Right hindlimb (tissue), 1 donor: ENCODE data around the gene UMAD1.
"Not testable (repeated sequence)": the region's sequence is repeated elsewhere in the genome, so short reads cannot be mapped to it uniquely, and the experiment has no call there.

ENCODE experiments used
- DNase-seq: peaks from one replicate; pipeline ENCODE4 v3.0.0-alpha.2; 2018

Gene UMAD1

DNA sequence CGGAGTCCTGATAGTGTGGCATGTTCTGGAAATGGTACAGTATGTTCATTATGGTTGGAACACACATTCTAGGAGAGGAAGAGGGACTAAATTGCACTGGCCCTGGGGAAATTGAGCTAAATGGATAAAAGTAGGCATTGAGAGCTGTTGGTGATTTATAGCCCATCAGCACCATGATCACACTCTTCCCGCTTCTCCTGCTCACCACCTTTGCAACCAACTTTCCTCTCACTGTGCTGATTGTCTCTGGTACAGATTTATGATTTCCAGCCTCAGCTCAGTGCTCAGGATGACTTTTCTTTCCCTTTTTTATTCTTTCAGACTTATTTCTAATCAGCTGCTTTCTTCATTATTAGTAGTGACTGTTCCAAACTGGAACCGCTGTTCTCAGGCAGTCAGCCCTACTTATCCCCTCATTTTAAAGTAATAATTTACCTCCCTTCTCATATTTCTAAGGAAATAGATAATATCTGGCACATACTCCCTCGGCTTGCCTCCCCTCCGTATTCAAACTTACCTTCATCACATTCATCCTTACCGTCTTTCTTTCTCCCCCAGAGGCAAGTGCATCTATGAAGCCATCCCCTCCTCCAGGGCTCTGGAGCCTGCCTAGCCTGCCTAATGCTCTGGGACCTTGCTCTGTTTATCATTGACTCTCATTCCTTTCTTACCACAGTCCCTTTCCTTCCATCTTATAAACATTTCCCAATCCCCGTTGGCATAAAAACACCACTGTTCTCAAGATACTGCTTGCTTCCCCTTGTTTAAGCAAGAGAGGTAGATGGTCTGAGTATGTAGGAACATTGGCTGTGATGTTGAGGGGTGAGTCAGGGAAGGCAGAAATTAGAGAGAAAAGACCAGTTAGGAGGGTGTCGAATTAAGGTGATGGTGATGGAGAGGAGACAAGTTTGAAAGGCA, 129.4 kb downstream of the UMAD1 start:
- DNase-seq: no peak

DNA sequence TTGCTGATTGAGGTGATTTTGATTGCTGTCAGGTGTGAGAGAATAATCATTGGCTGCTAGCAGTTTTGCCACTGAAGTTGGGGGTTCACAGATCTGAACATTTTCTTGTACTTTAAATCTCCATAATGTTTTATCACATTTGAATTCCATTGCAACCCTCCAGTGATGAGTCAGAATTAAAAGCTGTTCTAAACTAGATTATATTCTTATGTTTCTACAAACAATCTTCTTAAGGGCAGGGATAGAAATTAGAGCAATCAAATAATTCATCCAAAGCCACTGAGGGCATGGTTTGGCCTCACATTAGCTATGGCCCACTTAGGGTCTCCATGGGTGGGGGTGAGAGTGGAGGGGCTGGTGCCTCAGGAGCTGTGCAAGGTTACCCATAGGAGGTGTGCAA, 130.9 kb downstream of the UMAD1 start:
- no peak for DNase-seq

DNA sequence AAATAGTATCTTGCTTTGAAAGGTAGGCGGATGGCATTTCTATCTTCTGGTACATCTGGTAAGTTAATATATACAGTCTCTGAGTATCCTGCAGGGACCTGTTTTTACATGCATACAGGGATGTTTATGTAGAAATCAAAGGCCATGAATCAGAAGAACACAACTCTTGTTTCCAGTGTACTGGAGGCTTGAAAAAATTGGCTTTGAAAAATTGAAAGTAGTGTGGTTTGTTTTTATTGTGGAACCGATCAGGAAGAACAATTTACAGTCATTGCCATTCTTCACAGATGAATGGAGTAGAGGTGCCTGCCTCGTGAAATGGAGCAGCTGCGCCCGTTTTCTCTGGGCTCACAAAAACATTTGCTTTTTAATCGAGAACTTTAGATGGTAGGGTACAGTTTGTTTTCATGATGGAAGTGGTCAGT, 131.9 kb downstream of the UMAD1 start:
- DNase-seq: no peak

DNA sequence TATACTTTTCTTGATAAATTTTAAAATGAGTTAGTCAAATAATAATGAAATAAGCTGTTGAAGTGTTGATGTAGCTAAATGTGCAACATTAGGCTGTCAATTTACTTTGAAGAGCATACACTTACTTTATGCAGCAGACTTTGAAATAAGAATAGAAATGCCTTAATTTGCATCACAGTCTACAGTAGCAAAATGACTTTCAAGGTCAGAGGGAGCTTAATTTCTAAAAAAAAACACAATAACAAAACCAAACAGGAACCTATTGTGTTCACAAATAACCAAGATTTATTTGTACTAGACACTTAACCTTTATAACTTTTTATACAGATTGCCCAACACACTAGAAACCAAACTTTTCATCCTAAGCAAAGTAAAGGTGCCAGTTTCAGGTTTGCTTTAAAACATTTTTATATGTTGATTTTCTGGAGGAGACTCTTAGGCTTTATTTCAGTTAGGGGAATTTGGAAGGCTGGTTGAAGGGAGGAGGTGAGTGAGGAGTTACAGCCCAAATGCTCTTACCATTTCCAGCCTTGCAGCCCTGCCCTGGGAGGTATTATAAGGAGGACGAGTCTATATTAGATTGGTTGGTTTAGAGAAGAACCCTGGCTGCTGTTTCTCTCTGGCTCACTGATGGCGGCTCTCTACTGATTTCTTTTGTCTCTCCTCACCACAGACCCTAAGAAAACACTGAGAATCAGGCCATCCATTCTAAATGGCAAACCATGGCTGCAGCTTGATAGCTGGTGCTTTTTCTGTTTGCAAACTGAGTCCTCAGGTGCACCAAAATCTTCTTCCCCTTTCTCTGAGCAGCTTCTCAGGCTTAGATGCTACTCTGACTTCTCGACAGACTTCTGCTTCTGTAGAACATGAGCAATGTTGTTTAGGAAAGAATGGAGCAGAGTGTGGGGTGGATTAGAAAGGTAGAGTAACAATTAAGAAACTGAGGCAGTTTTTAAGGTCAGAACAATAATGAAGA, 133.1 kb downstream of the UMAD1 start:
- DNase-seq: no peak

DNA sequence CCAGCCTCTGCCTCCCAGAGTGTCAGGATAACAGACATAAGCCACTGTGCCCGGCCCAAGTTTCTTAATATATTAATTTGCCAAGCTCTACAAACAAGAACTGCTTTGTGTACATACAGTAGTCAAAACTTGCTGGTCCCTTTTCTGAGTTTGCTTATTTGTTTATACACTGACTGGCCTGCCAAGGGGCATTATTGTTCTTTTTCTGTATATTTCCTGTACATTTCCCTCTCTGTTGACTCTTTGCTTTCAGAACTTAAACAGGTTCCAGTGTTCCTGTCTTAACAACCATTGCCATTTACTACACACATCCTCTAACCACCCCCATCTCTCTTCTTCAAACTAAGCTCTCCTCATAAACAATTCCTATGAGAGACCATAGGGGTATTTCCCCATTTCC, 139.3 kb downstream of the UMAD1 start:
- no peak for DNase-seq

DNA sequence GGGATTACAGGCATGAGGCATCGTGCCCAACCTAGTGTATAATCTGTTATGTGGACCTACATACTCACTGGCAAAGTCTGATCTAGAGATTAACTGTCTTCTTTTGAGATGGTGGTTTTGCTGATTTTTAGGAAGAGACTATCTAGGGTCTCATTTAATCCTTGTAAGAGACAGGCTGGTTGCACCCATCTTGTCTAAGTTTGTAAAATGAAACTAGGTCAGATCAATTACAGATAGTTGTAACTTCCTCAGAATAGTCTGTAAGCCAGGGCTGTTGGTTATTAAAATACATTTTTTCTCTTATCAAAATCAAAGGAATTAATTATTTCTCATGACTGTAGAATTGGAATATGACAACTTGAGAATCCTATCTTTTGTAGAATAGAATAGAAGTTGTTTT, 142.4 kb downstream of the UMAD1 start:
- no peak for DNase-seq

DNA sequence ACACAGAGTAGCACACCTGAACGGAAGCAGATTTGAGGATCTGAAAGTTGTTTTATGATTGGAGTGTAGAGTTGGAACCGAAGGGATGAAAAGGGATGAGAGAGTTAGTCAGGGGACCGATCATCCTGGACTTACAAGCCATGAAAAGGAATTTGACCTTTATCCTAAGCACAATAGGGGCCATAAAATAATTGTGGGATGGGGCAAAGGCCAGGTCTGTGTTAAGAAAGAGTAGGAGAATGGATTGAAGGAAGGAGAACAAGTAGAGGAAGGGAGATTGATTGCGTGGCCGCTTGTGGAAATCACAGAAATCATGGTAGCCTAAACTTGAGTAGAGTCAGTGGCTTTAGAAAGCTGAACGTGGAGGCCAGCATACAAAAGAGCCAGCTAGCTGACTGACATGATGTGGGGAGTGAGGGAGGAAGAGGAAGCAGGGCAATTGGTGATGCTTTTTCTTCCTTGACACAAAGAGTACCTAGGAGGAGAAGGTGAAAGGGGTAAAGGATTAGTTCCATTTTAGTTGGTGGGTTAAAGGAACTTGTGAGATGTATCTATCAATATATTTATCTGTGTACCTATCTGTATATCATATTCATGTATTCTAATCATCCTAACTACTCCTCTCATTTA, 144.9 kb downstream of the UMAD1 start:
- DNase-seq: no peak

DNA sequence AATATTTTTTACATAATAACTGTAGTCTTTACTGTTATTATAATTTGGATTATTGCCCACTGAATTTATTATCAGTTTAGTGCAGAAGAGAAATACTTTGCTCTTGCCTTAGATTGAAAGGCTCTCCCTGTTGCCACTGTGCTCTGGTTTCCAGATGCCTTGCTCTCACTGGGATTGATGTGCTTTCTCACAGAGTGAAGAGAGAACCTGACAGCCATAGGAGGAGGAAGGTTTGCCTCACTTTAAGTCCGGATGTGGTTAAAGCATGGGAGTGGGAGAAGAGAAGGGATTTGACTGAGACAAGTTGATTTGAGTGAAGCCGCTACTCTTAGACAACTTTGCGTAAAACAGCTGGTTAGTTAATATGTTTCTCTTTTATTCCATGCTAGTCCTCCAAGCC, 146.0 kb downstream of the UMAD1 start:
- no peak for DNase-seq

DNA sequence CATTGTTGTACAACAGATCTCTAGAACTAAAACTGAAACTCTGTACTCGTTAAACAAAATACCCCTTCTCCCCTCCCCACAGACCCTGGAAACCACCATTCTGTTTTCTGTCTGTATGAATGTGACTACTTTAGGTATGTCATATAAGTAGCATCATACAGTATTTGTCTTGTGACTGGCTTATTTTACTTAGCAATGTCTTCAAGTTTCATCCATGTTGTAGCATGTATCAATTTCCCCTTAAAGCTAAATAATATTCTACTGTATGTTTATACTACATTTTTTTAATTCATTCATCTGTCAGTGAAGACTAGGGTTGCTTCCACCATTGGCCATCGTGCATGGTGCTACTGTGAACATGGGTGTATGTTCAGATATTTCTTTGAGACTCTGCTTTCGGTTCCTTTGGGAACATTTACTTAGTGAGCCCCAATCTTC, 149.0 kb downstream of the UMAD1 start:
- DNase-seq: no peak

DNA sequence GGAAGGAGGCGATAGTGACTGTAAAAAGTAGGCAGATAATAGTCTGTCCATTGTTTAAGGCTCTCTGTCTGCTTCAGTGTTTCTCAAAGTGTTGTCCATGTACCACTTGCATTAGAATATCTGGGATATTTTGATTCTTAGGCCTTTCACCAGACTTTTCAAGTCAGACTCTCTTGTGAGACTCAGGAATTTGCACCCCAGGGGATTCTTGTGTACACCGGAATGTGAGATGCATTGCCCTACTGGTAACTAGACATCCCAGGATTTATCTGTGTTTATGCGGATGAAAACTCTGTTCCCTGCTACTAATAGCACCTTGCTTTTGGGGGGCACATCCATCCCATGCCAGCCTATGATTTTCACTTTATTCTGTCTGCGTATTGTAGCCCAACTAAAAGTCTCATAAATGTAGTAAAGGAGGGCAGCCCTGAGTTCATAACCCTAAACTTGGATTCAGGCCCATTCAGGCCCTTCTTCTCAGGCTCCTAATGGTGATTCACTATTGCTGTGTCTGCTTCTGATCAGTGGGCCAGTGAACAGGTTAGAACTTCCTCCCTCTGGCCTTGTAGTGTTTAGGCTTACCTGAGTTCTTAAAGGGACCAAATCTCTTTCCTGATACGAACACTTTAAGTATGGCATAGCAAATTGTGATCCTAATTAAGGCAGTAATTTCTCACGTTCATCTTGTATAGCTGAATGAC, 149.6 kb downstream of the UMAD1 start:
- DNase-seq: no peak

DNA sequence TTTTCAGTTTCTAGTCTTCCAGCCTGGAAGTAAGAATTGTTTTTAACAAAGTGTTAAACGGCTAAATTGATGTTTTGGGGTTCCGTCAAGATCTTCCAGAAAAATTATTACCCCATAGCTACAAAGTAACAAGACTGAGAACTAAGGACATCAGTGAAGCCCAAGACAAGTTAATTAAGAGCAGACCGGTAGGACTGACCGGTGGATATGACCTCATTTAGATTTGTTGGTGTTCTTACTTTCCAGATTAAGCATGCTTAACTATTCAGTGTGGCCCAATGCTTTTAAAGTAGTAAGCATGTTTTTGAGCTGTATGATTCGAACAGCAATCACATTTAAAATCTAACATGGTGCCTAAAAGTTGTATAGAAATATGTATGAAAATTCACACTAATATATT, 151.0 kb downstream of the UMAD1 start:
- DNase-seq: no peak

DNA sequence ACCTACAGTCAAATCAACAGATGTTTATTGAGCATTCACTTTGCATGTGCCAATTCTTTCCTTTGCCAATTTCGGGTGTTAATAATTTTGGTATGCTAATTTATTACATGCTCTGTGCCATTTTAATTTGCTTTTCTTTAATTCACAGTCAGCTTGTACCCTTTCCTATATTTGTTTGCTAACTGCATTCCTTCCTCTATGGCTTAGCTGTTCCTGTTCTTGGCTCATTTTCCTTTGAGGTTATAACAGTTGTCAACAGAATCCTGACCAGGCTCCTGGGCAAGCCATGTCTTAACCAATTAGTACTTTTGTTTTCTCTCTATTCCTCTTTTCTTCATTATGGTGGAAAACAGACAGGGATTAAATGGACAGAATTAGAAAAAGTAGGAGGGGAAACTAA, 151.5 kb downstream of the UMAD1 start:
- no peak for DNase-seq

DNA sequence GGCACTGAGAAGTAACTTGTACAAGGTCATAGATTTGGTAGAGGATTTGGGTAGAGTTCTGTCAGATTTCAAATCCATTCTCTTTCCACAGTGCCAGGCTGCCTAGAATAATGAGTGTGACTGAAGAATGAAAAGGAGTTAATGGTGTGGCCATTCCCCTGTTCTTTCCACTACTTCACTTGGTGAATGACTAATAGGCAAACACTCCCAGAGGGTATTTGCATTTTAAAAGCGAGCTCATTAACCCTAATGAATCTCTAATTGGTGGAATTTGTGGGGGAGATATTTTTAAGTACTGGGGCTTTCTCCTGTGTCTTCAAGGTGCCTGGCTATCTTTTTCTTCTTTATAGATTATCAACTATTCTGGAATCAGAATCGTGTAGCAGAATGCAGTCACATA, 152.7 kb downstream of the UMAD1 start:
- no peak for DNase-seq

DNA sequence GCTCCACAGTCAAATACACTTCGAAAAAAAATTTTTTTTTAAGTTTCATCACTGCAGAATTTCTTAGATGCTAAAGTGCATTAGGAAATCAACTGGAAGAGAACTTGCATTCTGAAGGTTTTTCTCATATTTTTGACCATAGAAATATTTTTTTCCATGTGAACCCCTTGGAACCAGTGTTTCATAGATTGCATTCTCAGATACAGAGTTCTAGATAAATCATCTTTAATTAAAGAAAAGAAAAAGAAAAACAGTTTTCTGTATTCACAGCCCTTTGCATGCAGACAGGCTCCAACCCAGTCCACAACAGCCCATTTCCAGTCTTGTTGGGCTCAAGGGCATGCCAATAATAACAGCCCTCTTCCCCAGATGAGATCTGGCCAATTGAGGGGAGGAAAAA, 153.4 kb downstream of the UMAD1 start:
- no peak for DNase-seq

DNA sequence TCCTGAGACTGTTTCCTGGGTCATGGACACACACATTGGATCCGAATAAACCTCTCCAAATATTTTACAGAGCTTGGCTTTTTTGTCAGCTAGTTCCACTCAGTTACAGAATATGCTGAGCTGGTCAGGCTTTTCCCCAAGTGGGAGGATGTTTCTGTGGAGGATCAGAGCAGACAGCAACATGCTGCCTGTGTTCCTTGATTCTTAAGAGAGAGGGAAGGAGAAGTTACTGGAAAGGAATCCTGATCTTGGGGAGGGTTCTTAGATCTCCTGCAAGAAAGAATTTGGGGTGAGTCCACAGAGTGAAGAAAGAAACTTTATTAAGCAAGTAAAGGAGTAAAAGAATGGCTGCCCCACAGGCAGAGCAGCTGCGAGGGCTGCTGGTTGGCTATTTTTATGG, 154.7 kb downstream of the UMAD1 start:
- DNase-seq: no peak

DNA sequence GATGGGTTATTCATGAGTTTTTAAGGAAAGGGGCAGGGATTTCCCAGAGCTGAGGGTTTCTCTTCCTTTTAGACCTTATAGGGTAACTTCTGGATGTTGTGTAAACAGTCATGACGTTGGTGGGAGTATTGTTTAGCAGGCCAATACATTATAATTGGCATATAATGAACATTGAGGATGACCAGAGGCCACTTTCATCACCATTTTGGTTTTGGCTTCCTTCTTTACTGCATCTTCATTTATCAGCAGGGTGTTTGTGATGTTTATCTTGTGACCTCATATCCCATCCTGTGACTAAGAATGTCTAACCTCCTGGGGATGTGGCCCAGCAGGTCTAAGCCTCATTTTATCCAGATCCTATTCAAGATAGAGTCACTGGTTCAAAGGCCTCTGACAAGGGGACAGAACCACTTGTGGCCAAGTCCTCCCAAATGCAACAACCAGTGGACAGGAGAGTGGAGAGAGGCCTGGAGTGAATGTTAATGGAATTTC, 155.1 kb downstream of the UMAD1 start:
- no peak for DNase-seq

DNA sequence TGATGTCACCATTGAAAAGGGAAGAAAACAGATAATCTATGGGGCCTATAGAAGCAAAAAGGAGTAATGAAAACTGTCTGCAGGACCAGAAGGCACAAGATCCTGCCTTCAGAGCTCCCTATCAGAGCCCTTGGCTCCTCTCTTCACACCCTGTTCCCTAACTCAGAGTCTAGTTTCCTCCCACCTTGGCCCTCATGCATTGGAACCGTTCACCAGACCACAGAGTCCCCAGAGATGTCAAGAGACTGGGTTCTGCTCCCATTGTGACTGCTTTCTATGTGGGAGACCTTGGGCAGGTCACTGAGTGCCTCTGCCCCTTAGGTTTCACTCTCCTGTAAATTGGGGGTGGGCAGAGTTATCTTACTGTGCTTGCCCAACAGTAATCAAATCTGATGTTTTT, 158.0 kb downstream of the UMAD1 start:
- DNase-seq: no peak

DNA sequence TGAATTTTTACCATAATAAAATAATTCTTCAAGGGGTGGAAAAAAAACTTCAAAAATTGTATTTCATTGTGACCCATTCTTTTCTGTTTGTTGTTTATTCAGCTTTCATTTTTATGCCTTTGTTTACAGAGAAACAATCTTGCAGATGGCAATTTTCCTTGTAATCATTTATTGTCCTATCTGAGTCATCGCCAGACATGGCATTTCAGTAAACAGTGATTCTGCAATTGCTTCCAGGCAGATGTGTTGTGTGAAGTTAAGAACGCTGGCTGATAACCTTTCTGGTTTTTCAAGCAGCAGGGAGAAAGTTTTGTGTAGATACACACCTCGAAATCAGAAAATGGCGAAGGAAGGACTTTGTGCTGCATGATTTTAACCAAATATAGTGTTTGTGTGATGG, 158.6 kb downstream of the UMAD1 start:
- DNase-seq: no peak

DNA sequence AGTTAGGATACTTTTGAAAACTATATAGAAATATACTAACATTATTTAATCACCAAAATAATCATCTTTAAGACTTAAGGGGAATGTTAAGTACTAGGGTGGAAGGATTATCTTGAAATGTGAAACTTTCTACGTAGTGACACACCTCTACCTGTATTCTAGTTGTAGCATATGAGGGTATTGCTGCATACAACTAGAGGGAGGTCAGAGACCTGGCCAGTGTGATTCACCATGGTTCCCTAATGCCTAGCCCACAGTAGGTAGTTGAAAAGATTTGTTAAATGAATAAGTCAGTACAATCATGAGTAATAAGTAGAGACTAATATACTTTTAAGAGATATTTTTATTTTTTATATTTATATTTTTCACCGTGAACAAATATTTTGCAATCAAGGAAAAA, 162.0 kb downstream of the UMAD1 start:
- no peak for DNase-seq

DNA sequence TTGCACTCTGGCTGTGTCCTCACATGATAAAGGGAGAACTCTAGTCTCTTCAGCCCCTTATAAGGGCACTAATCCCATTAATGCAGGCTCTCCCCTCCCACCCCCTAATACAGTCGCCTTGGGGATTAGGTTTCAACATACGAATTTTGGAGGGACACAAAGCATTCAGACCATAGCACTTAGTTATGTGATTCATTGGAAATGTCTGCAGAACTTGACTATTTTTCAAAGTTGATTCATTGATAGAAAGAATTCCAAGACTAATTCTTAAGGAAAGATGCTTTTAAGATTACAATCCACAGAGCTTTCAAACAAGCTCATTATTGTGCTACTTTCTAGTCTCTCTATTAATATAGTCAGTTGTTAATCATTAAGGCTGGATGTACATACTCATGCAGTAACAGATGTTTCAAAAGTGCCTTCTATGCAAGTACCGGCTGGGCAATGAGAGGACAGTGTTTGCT, 163.2 kb downstream of the UMAD1 start:
- DNase-seq: no peak

DNA sequence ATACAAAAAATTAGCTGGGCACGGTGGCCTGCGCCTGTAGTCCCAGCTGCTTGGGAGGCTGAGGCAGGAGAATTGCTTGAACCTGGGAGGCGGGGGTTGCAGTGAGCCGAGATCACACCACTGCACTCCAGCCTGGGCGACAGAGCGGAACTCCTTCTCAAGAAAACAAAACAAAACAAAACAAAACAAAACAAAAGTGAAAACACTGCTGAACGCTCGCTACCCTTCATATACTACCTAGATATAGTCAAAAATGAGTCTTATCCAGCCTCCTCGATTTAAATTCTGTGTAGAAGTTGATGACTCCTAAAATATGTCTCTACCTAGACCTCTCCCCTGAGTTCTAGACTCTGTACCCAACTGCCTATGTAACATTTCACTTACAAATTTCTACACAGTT, 164.3 kb downstream of the UMAD1 start:
- not testable (repeated sequence) for DNase-seq

DNA sequence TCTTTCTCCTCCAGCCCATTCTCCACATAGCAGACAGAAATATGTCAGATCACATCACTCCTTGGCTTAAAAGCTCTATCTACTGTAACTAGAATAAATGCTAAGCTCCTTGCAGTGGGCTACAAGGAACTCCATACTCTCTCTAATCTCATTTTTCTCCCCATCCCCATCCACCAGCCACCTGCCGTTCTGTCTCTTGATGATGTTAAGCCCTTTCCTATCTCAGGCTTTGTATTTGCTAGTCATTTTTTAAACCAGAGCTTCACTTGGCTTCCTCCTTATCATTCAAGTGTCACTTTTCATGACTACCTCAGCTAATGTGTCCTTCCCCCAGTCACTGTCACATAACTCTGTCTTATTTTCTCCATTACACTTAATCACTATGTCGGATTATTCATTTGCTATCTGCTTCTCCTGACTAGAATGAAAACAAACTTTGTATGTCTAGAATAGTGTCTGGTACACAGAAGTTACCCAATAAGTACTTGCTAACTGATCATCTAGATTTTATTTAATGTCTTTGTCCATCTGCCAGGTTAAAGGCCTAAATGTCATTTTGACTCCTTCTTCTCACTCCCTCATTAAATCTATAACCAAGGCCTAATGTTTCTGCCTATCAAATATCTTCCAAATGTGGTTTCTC, 165.1 kb downstream of the UMAD1 start:
- no peak for DNase-seq
